BLaER1 treated with 17β-estradiol and CSF1 and Interleukin-3, amounts not matched to agents 10 nM and 100 nM (cell line): ENCODE results near the gene APOBEC3G.
"Not testable (repeated sequence)": the region's sequence is repeated elsewhere in the genome, so short reads cannot be mapped to it uniquely, and the experiment has no call there.

Experiments used
- H3K27ac ChIP-seq, 11 experiments: shearing (Covaris generic); formaldehyde crosslinking; 2 replicates each; pipeline ENCODE4 v1.8.1; 2022
- H3K27me3 ChIP-seq, 11 experiments: shearing (Covaris generic); formaldehyde crosslinking; 2 replicates each; pipeline ENCODE4 v1.8.1; 2022
- H3K36me3 ChIP-seq, 11 experiments: shearing (Covaris generic); formaldehyde crosslinking; 2 replicates each; pipeline ENCODE4 v1.8.1; 2022
- H3K4me1 ChIP-seq, 10 experiments: shearing (Covaris generic); formaldehyde crosslinking; 2 replicates each; pipeline ENCODE4 v1.8.1; 2022
- H3K4me2 ChIP-seq, 11 experiments: shearing (Covaris generic); formaldehyde crosslinking; 2 replicates each; pipeline ENCODE4 v1.8.1; 2022
- H3K4me3 ChIP-seq, 10 experiments: shearing (Covaris generic); formaldehyde crosslinking; 2 replicates each; pipeline ENCODE4 v1.8.1; 2022
- H3K9ac ChIP-seq, 11 experiments: shearing (Covaris generic); formaldehyde crosslinking; 2 replicates each; pipeline ENCODE4 v1.8.1; 2022
- H3K9me3 ChIP-seq, 11 experiments: shearing (Covaris generic); formaldehyde crosslinking; replicated peaks in 1 of 11; 2 replicates each; pipeline ENCODE4 v1.8.1; 2022
- H4K20me1 ChIP-seq, 11 experiments: shearing (Covaris generic); formaldehyde crosslinking; 2 replicates each; pipeline ENCODE4 v1.8.1; 2022
- Cebpa-rat ChIP-seq, 11 experiments: shearing (Covaris generic); IDR thresholded peaks; 2 replicates each; pipeline ENCODE4 v1.8.1; 2022

Gene APOBEC3G

GRCh38 chr22:39041908-39042307, 35.2 kb upstream of the APOBEC3G start:
- Histone ChIP-seq H3K27ac (peak overlapping the region in 6 of 11 experiments; percentile 62 to 82 (median 78); a peak in 7 of 22 replicates), H3K27me3 (no peaks in the 10 kb centered on the region), H3K9ac (peak overlapping the region; percentile 74 to 83 (median 81); a peak in 19 of 22 replicates), H4K20me1 (peaks cover 0 to 13% (median 0%) of the 10 kb centered on the region in 11 experiments; a peak in 2 of 22 replicates), H3K4me3 (peak overlapping the region; percentile 57 to 80 (median 72)), H3K9me3 (no peaks in the 10 kb centered on the region), H3K4me1 (peaks cover 26 to 46% (median 32%) of the 10 kb centered on the region in 10 experiments), H3K36me3 (peaks cover 0 to 22% (median 8%) of the 10 kb centered on the region in 11 experiments; a peak in 12 of 22 replicates), H3K4me2 (peak overlapping the region; percentile 88 to 96 (median 92))
- TF ChIP-seq Cebpa-rat (IDR thresholded peaks at IDR 0.05), result no peak

- Histone ChIP-seq H3K36me3 (peaks cover 0 to 22% (median 8%) of the 10 kb centered on the region in 11 experiments; a peak in 12 of 22 replicates), H4K20me1 (peaks cover 0 to 13% (median 0%) of the 10 kb centered on the region in 11 experiments; a peak in 2 of 22 replicates), H3K4me1 (peaks cover 26 to 46% (median 32%) of the 10 kb centered on the region in 10 experiments)
- H3K9me3 ChIP-seq, H3K27me3 ChIP-seq, H3K4me3 ChIP-seq, H3K4me2 ChIP-seq, H3K9ac ChIP-seq, H3K27ac ChIP-seq: not testable (repeated sequence)
These were observed 34.0 kb upstream of the APOBEC3G start for GRCh38 chr22:39043063-39043462.

GRCh38 chr22:39045136-39045535, 31.9 kb upstream of the APOBEC3G start:
- not testable (repeated sequence) for H3K9ac ChIP-seq

GRCh38 chr22:39049486-39049885, 27.6 kb upstream of the APOBEC3G start:
- Histone ChIP-seq H4K20me1 (peaks cover 0 to 13% (median 0%) of the 10 kb centered on the region in 11 experiments; a peak in 2 of 22 replicates), H3K36me3 (peaks cover 0 to 13% (median 4%) of the 10 kb centered on the region in 11 experiments; a peak in 7 of 22 replicates), H3K4me1 (peaks cover 0 to 12% (median 7%) of the 10 kb centered on the region in 10 experiments; a peak in 10 of 20 replicates)
- not testable (repeated sequence) for H3K27me3 ChIP-seq, H3K27ac ChIP-seq, H3K9ac ChIP-seq, H3K4me2 ChIP-seq, H3K4me3 ChIP-seq, H3K9me3 ChIP-seq

More at GRCh38 chr22:39045136-39045535, 31.9 kb upstream of the APOBEC3G start:
- Histone ChIP-seq H3K4me2 (peak overlapping the region in 3 of 11 experiments; percentile 15 to 35 (median 24); a peak in 4 of 22 replicates), H3K4me1 (peaks cover 18 to 38% (median 27%) of the 10 kb centered on the region in 10 experiments), H4K20me1 (peaks cover 0 to 13% (median 0%) of the 10 kb centered on the region in 11 experiments; a peak in 2 of 22 replicates), H3K36me3 (peaks cover 0 to 22% (median 8%) of the 10 kb centered on the region in 11 experiments; a peak in 12 of 22 replicates)
- not testable (repeated sequence) for H3K9me3 ChIP-seq, H3K27me3 ChIP-seq, H3K4me3 ChIP-seq, H3K27ac ChIP-seq

- not testable (repeated sequence) for H3K4me2 ChIP-seq, H3K4me3 ChIP-seq, H4K20me1 ChIP-seq, H3K27me3 ChIP-seq, H3K27ac ChIP-seq, H3K9ac ChIP-seq, H3K4me1 ChIP-seq
- Histone ChIP-seq H3K36me3 (peaks cover 0 to 10% (median 0%) of the 10 kb centered on the region in 11 experiments; a peak in 5 of 22 replicates), H3K9me3 (peaks cover 17 to 26% (median 24%) of the 10 kb centered on the region in 11 experiments)
These were observed 25.1 kb upstream of the APOBEC3G start for GRCh38 chr22:39051844-39052495.

- H3K27me3 ChIP-seq, result no peaks in the 10 kb centered on the region
These were observed 21.4 kb upstream of the APOBEC3G start for GRCh38 chr22:39055658-39056057.

GRCh38 chr22:39061290-39061689, 15.8 kb upstream of the APOBEC3G start:
- H3K9ac ChIP-seq, H4K20me1 ChIP-seq, H3K27me3 ChIP-seq, H3K4me3 ChIP-seq, H3K36me3 ChIP-seq, H3K27ac ChIP-seq: not testable (repeated sequence)
- H3K4me2 ChIP-seq, result 0 out of 22 replicates have a peak overlapping the region, but pooled peaks of 1 of the 11 experiments have one; percentile 1
- peaks cover 1 to 28% (median 11%) of the 10 kb centered on the region in 11 experiments; a peak in 18 of 22 replicates for H3K9me3 ChIP-seq
- peaks cover 14 to 35% (median 29%) of the 10 kb centered on the region in 10 experiments for H3K4me1 ChIP-seq

More at GRCh38 chr22:39055658-39056057, 21.4 kb upstream of the APOBEC3G start:
- Histone ChIP-seq H3K9me3 (peaks cover 17 to 48% (median 33%) of the 10 kb centered on the region in 11 experiments), H3K4me1 (peaks cover 0 to 4% (median 0%) of the 10 kb centered on the region in 10 experiments; a peak in 2 of 20 replicates), H3K36me3 (peaks cover 0 to 10% (median 0%) of the 10 kb centered on the region in 11 experiments; a peak in 5 of 22 replicates), H4K20me1 (no peaks in the 10 kb centered on the region), H3K4me3 (no peak overlapping the region), H3K4me2 (no peak overlapping the region), H3K9ac (no peak overlapping the region), H3K27ac (no peak overlapping the region)
- no peak for TF ChIP-seq Cebpa-rat (IDR thresholded peaks at IDR 0.05)

- H3K4me3 ChIP-seq, H3K4me2 ChIP-seq, H3K36me3 ChIP-seq, H3K9ac ChIP-seq, H3K27me3 ChIP-seq, H4K20me1 ChIP-seq, H3K27ac ChIP-seq: not testable (repeated sequence)
- Histone ChIP-seq H3K4me1 (peaks cover 21 to 41% (median 35%) of the 10 kb centered on the region in 10 experiments), H3K9me3 (peaks cover 0 to 22% (median 7%) of the 10 kb centered on the region in 11 experiments; a peak in 10 of 22 replicates)
These were observed 15.1 kb upstream of the APOBEC3G start for GRCh38 chr22:39061951-39062350.

- H3K9me3 ChIP-seq, H4K20me1 ChIP-seq, H3K9ac ChIP-seq, H3K36me3 ChIP-seq, H3K4me3 ChIP-seq, H3K27me3 ChIP-seq: not testable (repeated sequence)
- Histone ChIP-seq H3K4me2 (peak overlapping the region in 9 of 11 experiments; percentile 20 to 73 (median 32); a peak in 13 of 22 replicates), H3K27ac (peak overlapping the region in 6 of 11 experiments; percentile 2 to 52 (median 36); a peak in 6 of 22 replicates), H3K4me1 (peaks cover 21 to 54% (median 40%) of the 10 kb centered on the region in 10 experiments)
These were observed 13.2 kb upstream of the APOBEC3G start for GRCh38 chr22:39063904-39064303.

- H3K4me1 ChIP-seq, result peaks cover 22 to 54% (median 40%) of the 10 kb centered on the region in 10 experiments
- H3K27me3 ChIP-seq, H3K36me3 ChIP-seq, H3K9me3 ChIP-seq, H3K4me3 ChIP-seq, H4K20me1 ChIP-seq: not testable (repeated sequence)
- peak overlapping the region in 3 of 11 experiments; percentile 9 to 31 (median 18); a peak in 2 of 22 replicates for H3K9ac ChIP-seq
- H3K27ac ChIP-seq, result peak overlapping the region in 9 of 11 experiments; percentile 9 to 60 (median 45); a peak in 11 of 22 replicates
- peak overlapping the region; percentile 42 to 81 (median 69); a peak in 21 of 22 replicates for H3K4me2 ChIP-seq
These were observed 10.4 kb upstream of the APOBEC3G start for GRCh38 chr22:39066442-39067276.
